Umbilical cord (tissue), 2 donors: ENCODE measurements around the gene KIF12. TPM values are rescaled to one million over a fixed set of nuclear protein-coding genes. Genes with fewer than 3 reads are reported as not detected.
"Not testable (repeated sequence)": the region's sequence is repeated elsewhere in the genome, so short reads cannot be mapped to it uniquely, and the experiment has no call there.

ENCODE experiments used
- DNase-seq: peaks from one replicate; pipeline ENCODE4 v3.0.0-alpha.2; 2015; ENCODE audit warnings: low spot score
- total RNA-seq: library from RNA; depleted of rRNA; stranded (reverse); fragments of >200 nt; gene quantifications from one replicate; pipeline ENCODE4 v1.2.3, GENCODE V29; 2014; ENCODE audit warnings: low replicate concordance; ENCODE audit not compliant: insufficient read depth

The KIF12 gene
- total RNA-seq, 1 donor from 2014 or later: not detected

GRCh38 chr9:114085387-114085789, 13.7 kb downstream of the KIF12 start:
- DNase-seq: no peak

- DNase-seq: no peak
Measured at GRCh38 chr9:114084282-114085073, 14.6 kb downstream of the KIF12 start.

- no peak for DNase-seq
Measured at GRCh38 chr9:114083666-114084065, 15.4 kb downstream of the KIF12 start.

- DNase-seq: not testable (repeated sequence)
Measured at GRCh38 chr9:114082763-114083412, 16.2 kb downstream of the KIF12 start.

- peak; percentile 96 for DNase-seq
Measured at GRCh38 chr9:114082017-114082762, 16.9 kb downstream of the KIF12 start.

- DNase-seq: no peak
Measured at GRCh38 chr9:114081441-114082016, 17.6 kb downstream of the KIF12 start.

- no peak for DNase-seq
Measured at GRCh38 chr9:114080773-114081440, 18.2 kb downstream of the KIF12 start.

- no peak for DNase-seq
Measured at GRCh38 chr9:114080195-114080772, 18.8 kb downstream of the KIF12 start.

- no peak for DNase-seq
Measured at GRCh38 chr9:114078781-114079156, 20.3 kb downstream of the KIF12 start.

- DNase-seq: no peak
Measured at GRCh38 chr9:114078021-114078780, 20.9 kb downstream of the KIF12 start, which contains the start of gene AMBP. AMBP (minus strand) TSS chr9:114078300; CDS start chr9:114078209, 91 bp downstream.

- no peak for DNase-seq
Measured at GRCh38 chr9:114077162-114077837, 21.8 kb downstream of the KIF12 start.

- no peak for DNase-seq
Measured at GRCh38 chr9:114076237-114077161, 22.6 kb downstream of the KIF12 start.

- DNase-seq: no peak
Measured at GRCh38 chr9:114075602-114076001, 23.5 kb downstream of the KIF12 start.

- DNase-seq: no peak
Measured at GRCh38 chr9:114072184-114073140, 26.6 kb downstream of the KIF12 start.

- no peak for DNase-seq
Measured at GRCh38 chr9:114071197-114071795, 27.8 kb downstream of the KIF12 start.

- no peak for DNase-seq
Measured at GRCh38 chr9:114070188-114071103, 28.6 kb downstream of the KIF12 start.
